Upper lobe of left lung (tissue), 6 donors: ENCODE data around the gene TPTE. TPM values are rescaled to one million over a fixed set of nuclear protein-coding genes. Genes with fewer than 3 reads are reported as not detected.
A peak's percentile ranks its signal among the peaks of the same experiment; 100 is the strongest.
"Not testable (repeated sequence)": the region's sequence is repeated elsewhere in the genome, so short reads cannot be mapped to it uniquely, and the experiment has no call there.

ENCODE experiments used
- ATAC-seq, 2 donors: fragments of 200-7000 bp; cut with Tn5 transposase; one replicate each; pipeline ENCODE4 v1.9.1; 2022; ENCODE audit warnings: mild to moderate bottlenecking in 2 of 2, moderate library complexity in 2 of 2; ENCODE audit not compliant: low FRiP score in 2 of 2
- DNase-seq, 2 donors: peaks; one replicate each; pipeline ENCODE4 v3.0.0-alpha.2; 2019 to 2020
- H3K27ac ChIP-seq, 4 donors: fragments of 200-600 bp; sonication (generic); one replicate each; pipeline ENCODE4 v1.5.1; 2016 to 2019
- H3K27me3 ChIP-seq, 4 donors: fragments of 200-600 bp; sonication (generic); one replicate each; pipeline ENCODE4 v1.5.1; 2017 to 2019
- H3K36me3 ChIP-seq, 4 donors: fragments of 200-600 bp; sonication (generic); one replicate each; pipeline ENCODE4 v1.5.1; 2016 to 2019
- H3K4me1 ChIP-seq, 4 donors: fragments of 200-600 bp; sonication (generic); one replicate each; pipeline ENCODE4 v1.5.1; 2018 to 2019
- H3K4me3 ChIP-seq, 4 donors: fragments of 200-600 bp; sonication (generic); one replicate each; pipeline ENCODE4 v1.5.1; 2017 to 2019; ENCODE audit warnings: mild to moderate bottlenecking in 2 of 4, moderate library complexity in 1 of 4
- H3K9me3 ChIP-seq, 4 donors: fragments of 200-600 bp; sonication (generic); one replicate each; pipeline ENCODE4 v1.5.1; 2018 to 2019
- EP300 ChIP-seq, 4 donors: sonication (generic); formaldehyde crosslinking; IDR thresholded peaks; one replicate each; pipeline ENCODE4 v1.5.1; 2017; ENCODE audit warnings: antibody characterized with exemption in 4 of 4, control low read depth in 2 of 4
- POLR2A ChIP-seq, 4 donors: fragments of 450-650 bp; IDR thresholded peaks; one replicate each; pipeline ENCODE4 v1.5.1; 2016 to 2017; ENCODE audit warnings: antibody characterized with exemption in 4 of 4, mild to moderate bottlenecking in 2 of 4
- POLR2AphosphoS5 ChIP-seq, 2 donors: sonication (generic); formaldehyde crosslinking; IDR thresholded peaks; one replicate each; pipeline ENCODE4 v1.5.1; 2017; ENCODE audit warnings: antibody characterized with exemption in 2 of 2
- WGBS, 2 donors: methylation state at CpG; one replicate each; pipeline ENCODE4 v1.1.5; 2017 to 2018; 5-methylcytosine and 5-hydroxymethylcytosine counted together
- total RNA-seq, 6 donors: library from RNA; depleted of rRNA in 4 of 6; stranded (reverse); fragments of >200 nt in 4 of 6; gene quantifications; one replicate each; pipeline versions ENCODE4 v1.1.0 to v1.2.1, GENCODE V29; 2016 to 2021
- TF ChIP-seq, protein P1 (sequence below), 6 experiments: fragments of 450-650 bp in 4 of 6; fragments of 200-600 bp in 2 of 6; sonication (generic) in 2 of 6; IDR thresholded peaks; one replicate each; pipeline ENCODE4 v1.5.1; 2016 to 2019; ENCODE audit warnings: antibody characterized with exemption in 6 of 6
- donor health status: DM: no; HTN: no; CAD: no; lungs with moderate emphysema.
- donor health status: DM: no; HTN: yes; CAD: no; lungs with severe emphysema.

TPTE gene
- total RNA-seq, 6 donors from 2014 or later = not detected

DNA sequence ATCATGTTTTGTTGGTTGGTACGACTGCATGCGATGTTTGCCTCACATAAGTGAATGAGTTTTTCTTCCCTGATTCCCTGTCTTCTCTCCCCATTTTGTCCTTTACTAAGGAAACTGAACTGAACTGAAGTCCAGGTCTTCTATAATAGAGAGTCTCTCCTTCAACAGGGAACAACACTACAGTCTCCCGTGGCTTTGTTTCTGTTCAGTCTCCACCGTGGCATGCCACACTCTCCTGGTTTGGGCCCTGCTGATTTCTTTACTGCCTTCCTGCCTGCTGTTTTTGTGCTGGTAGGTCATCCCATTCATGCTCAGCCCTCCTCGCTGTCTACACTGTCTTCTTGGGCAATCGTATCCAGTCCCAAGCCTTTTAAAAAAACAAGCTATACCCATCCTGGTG, 92.9 kb downstream of the TPTE start:
- H3K9me3 ChIP-seq = peaks cover 0 to 18% (median 5%) of the 10 kb centered on the region in 4 donors
- H3K27me3 ChIP-seq, DNase-seq: not testable (repeated sequence)

DNA sequence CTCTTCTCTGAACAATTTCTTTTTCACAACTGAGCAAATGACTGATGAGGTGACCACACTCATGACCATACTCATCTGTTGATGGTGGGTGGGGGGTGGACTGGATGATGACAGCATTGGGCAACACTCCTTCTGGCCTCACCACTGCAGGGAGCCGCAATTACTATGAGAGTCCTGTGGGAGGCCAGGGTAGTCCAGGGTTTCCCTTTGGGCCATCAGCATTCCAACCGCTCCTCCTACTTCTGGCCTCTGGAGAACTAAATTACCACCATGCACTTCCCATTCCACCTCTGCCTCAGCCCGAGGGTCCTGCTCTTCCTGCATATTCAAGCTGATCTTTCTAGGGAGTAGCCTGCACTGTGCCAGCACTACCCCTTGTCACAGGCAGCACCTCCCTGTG, 94.7 kb downstream of the TPTE start:
- H3K4me1 ChIP-seq = not testable (repeated sequence)

More for the DNA sequence above, 92.9 kb downstream of the TPTE start:
- not testable (repeated sequence) for H3K4me1 ChIP-seq, H3K4me3 ChIP-seq, H3K36me3 ChIP-seq, H3K27ac ChIP-seq
- peak; percentile 48 to 67 for ATAC-seq
- WGBS, 2 donors = 76% methylated on average over 6 of the region's 6 CpGs

DNA sequence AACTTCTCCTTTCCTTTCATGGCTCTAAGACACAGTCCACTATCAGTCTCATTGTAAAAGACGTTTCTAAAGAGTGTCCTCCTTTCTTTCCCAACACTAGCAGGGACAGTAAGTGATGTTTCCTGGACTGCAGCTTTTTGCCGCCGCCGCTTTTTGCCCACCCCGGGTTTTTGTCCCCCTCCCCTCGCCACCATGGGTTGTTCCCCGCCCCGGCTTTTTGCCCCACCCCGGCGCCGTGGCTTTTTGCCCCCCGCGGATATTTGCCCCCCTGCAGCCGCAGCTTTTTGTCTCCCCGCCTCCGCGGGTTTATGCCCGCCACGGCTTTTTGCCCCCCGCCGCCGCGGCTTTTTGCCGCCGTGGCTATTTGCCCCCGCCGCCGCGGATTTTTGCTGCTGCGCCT, 95.2 kb downstream of the TPTE start:
- H3K4me3 ChIP-seq = no peak overlapping the region
- peaks cover 0 to 19% (median 5%) of the 10 kb centered on the region in 4 donors for H3K9me3 ChIP-seq
- H3K27ac ChIP-seq = no peak overlapping the region
- no peaks in the 10 kb centered on the region for H3K27me3 ChIP-seq
- WGBS, 2 donors = 73 to 75% methylated on average over 30 of the region's 30 CpGs
- ATAC-seq (no peak), DNase-seq (peak in 1 of 2 donors; percentile 70)
- no peaks in the 10 kb centered on the region for H3K36me3 ChIP-seq
- TF ChIP-seq POLR2A (IDR thresholded peaks at IDR 0.05) (no peak), POLR2AphosphoS5 (IDR thresholded peaks at IDR 0.05) (no peak), EP300 (IDR thresholded peaks at IDR 0.05) (no peak)
- TF ChIP-seq, protein P1, sequence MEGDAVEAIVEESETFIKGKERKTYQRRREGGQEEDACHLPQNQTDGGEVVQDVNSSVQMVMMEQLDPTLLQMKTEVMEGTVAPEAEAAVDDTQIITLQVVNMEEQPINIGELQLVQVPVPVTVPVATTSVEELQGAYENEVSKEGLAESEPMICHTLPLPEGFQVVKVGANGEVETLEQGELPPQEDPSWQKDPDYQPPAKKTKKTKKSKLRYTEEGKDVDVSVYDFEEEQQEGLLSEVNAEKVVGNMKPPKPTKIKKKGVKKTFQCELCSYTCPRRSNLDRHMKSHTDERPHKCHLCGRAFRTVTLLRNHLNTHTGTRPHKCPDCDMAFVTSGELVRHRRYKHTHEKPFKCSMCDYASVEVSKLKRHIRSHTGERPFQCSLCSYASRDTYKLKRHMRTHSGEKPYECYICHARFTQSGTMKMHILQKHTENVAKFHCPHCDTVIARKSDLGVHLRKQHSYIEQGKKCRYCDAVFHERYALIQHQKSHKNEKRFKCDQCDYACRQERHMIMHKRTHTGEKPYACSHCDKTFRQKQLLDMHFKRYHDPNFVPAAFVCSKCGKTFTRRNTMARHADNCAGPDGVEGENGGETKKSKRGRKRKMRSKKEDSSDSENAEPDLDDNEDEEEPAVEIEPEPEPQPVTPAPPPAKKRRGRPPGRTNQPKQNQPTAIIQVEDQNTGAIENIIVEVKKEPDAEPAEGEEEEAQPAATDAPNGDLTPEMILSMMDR (IDR thresholded peaks at IDR 0.05) = no peak
- H3K4me1 ChIP-seq = no peaks in the 10 kb centered on the region

More for the DNA sequence above, 94.7 kb downstream of the TPTE start:
- H3K9me3 ChIP-seq = peaks cover 0 to 17% (median 5%) of the 10 kb centered on the region in 4 donors
- not testable (repeated sequence) for ATAC-seq, H3K4me3 ChIP-seq, DNase-seq, H3K27me3 ChIP-seq, H3K36me3 ChIP-seq, H3K27ac ChIP-seq
- 73 to 77% methylated on average over 3 of the region's 3 CpGs for WGBS, 2 donors

DNA sequence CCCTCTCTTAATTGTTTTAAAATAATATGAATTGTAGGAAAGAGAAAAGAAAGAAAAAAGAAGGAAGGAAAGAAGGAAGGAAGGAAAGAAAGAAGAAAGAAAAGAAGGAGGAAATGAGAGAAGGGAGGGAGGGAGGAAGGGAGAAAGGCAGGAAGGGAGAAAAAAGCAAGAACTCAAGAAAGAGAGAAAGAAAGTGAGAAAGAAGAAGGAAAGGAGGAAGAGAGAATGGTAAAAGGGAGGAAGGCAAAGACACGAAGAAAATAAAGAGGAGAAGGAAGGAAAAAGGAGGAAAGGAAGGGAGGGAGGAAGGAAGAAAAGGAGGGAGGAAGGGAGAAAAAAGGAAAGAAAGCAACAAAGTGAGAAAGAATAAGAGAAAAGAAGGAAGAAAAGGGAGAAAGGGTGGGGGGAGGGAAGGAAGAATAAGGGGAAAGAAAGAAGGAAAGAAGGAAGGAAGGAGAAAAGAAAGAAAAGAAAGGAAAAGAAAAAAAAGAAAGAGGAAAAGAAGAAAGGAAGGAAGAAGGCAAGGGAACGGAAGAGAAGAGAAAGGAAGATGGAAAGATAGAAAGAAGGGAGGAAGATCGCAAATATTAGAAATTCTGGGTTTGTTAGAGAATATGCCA, 95.9 kb downstream of the TPTE start:
- H3K4me1 ChIP-seq, H3K4me3 ChIP-seq, DNase-seq, H3K27me3 ChIP-seq, H3K27ac ChIP-seq, ATAC-seq, H3K36me3 ChIP-seq: not testable (repeated sequence)
- WGBS, 2 donors = 56 to 62% methylated on average over 3 of the region's 3 CpGs
- peaks cover 0 to 26% (median 5%) of the 10 kb centered on the region in 4 donors for H3K9me3 ChIP-seq

DNA sequence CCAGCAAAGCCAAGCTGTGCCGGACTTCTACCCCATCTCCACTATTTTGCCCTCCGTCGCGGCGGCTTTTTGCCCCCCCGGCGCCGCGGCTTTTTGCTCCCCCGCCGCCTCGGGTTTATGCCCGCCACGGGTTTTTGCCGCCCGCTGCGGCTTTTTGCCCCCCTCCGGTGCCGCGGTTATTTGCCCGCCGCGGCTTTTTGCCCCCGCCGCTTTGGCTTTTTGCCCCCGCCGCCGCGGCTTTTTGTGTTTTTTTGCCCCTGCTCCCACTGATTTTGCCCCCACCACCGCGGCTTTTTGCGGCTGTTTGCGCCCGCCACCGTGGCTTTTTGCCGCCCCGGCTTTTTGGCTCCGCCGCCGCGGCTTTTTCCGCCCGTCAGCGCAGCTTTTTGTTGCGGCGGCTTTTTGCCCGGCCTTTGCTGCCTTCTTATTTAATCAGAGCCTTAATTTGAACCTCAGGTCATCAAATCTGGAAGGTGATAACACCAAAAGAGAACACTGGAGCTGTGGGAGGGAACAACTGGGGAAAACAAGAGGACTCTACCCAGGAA, 106.0 kb downstream of the TPTE start:
- ATAC-seq (no peak), DNase-seq (peak in 1 of 2 donors; percentile 86)
- Histone ChIP-seq H3K36me3 (no peaks in the 10 kb centered on the region), H3K27ac (no peak overlapping the region), H3K27me3 (no peaks in the 10 kb centered on the region), H3K9me3 (peaks cover 0 to 36% (median 13%) of the 10 kb centered on the region in 4 donors), H3K4me1 (no peaks in the 10 kb centered on the region), H3K4me3 (no peak overlapping the region)
- 61 to 68% methylated on average over 47 of the region's 47 CpGs for WGBS, 2 donors
- TF ChIP-seq EP300 (IDR thresholded peaks at IDR 0.05) (no peak), POLR2A (IDR thresholded peaks at IDR 0.05) (no peak), POLR2AphosphoS5 (IDR thresholded peaks at IDR 0.05) (no peak)
- TF ChIP-seq, protein P1 (IDR thresholded peaks at IDR 0.05) = no peak

DNA sequence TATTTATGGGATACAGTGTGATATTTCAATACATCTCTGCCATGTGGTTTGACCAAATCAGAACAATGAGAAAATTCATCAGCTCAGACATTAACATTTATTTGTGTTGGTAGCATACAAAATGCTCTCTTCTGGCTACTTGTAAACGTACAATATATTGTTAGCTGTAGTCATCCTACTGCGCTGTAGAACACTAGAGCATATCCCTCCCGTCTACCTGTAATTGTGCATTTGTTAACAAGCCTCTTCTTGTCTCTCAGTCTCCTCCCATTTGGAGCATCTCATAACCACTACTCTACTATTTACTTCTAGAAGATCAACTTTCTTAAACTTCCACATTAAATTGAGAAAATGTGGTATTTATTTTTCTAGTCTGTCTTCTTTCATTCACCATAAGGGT, 107.9 kb downstream of the TPTE start:
- H3K36me3 ChIP-seq, DNase-seq, H3K4me3 ChIP-seq, H3K4me1 ChIP-seq, H3K27ac ChIP-seq, H3K27me3 ChIP-seq: not testable (repeated sequence)
- 75 to 79% methylated on average over 3 of the region's 3 CpGs for WGBS, 2 donors
- peaks cover 0 to 27% (median 13%) of the 10 kb centered on the region in 4 donors for H3K9me3 ChIP-seq
- ATAC-seq = peak; percentile 53 to 74

DNA sequence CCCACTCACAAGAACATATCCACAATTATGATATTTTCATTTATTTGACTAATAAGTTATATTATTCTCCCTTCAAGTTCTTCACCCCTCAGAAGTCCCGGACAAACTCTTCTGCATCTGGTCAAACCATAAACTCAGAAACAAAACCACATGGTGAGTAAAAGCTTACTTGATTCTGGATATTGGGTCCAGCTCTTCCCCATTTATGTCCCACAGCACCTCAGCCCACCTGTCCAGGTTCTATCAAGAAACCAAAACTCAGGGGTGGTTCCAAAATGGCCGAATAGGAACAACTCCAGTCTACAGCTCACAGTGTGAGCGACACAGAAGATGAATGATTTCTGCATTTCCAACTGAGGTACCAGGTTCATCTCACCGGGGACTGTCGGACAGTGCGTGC, 109.4 kb downstream of the TPTE start:
- H3K27ac ChIP-seq, H3K36me3 ChIP-seq, H3K4me3 ChIP-seq, H3K4me1 ChIP-seq, H3K27me3 ChIP-seq: not testable (repeated sequence)
- WGBS, 2 donors = 70 to 77% methylated on average over 5 to 6 of the region's 6 CpGs
- H3K9me3 ChIP-seq = peaks cover 0 to 30% (median 14%) of the 10 kb centered on the region in 4 donors
- ATAC-seq (peak; percentile 26 to 73), DNase-seq (peak in 1 of 2 donors; percentile 9)

DNA sequence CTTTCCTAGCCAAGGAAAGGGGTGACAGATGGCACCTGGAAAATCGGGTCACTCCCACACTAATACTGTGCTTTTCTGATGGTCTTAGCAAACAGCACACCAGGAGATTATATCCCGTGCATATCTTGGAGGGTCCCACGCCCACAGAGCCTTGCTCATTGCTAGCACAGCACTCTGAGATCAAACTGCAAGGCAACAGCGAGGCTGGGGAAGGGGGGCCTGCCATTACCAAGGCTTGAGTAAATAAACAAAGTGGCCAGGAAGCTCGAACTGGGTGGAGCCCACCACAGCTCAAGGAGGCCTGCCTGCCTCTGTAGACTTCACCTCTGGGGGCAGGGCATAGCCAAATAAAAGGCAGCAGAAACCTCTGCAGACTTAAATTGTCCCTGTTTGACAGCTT, 109.9 kb downstream of the TPTE start:
- H3K9me3 ChIP-seq = peaks cover 0 to 35% (median 15%) of the 10 kb centered on the region in 4 donors
- WGBS, 2 donors = 56 to 57% methylated on average over 5 of the region's 5 CpGs
- not testable (repeated sequence) for H3K27me3 ChIP-seq, H3K27ac ChIP-seq, H3K36me3 ChIP-seq, DNase-seq, H3K4me3 ChIP-seq, ATAC-seq, H3K4me1 ChIP-seq

DNA sequence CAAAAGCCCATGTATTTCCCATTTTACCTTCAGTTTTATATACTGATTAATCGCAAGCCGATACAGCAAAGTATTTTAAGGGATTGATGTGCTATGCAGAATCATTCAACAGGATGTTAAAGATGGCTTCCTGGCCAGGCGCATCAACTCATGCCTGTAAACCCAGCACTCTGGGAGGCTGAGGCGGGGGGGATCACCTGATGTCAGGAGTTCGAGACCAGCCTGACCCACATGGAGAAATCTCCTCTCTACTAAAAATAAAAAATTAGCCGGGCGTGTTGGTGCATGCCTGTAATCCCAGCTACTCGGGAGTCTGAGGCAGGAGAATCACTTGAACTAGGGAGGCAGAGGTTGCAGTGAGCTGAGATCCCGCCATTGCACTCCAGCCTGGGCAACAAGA, 116.8 kb downstream of the TPTE start:
- not testable (repeated sequence) for H3K4me3 ChIP-seq, H3K27me3 ChIP-seq, H3K27ac ChIP-seq, DNase-seq, H3K36me3 ChIP-seq, ATAC-seq, H3K4me1 ChIP-seq
- peaks cover 0 to 46% (median 4%) of the 10 kb centered on the region in 4 donors for H3K9me3 ChIP-seq
- WGBS, 2 donors = 61 to 62% methylated on average over 9 of the region's 9 CpGs
